HG03025 (cell line): Measurements from ENCODE around the gene TDRD9.
"Not testable (repeated sequence)": the region's sequence is repeated elsewhere in the genome, so short reads cannot be mapped to it uniquely, and the experiment has no call there.

Experiments
- ATAC-seq: cut with Tn5 transposase; IDR thresholded peaks from one replicate; pipeline ENCODE4 v1.9.1; 2021; ENCODE audit warnings: mild to moderate bottlenecking, moderate library complexity; ENCODE audit not compliant: unreplicated experiment, low FRiP score

TDRD9 gene, protein sequence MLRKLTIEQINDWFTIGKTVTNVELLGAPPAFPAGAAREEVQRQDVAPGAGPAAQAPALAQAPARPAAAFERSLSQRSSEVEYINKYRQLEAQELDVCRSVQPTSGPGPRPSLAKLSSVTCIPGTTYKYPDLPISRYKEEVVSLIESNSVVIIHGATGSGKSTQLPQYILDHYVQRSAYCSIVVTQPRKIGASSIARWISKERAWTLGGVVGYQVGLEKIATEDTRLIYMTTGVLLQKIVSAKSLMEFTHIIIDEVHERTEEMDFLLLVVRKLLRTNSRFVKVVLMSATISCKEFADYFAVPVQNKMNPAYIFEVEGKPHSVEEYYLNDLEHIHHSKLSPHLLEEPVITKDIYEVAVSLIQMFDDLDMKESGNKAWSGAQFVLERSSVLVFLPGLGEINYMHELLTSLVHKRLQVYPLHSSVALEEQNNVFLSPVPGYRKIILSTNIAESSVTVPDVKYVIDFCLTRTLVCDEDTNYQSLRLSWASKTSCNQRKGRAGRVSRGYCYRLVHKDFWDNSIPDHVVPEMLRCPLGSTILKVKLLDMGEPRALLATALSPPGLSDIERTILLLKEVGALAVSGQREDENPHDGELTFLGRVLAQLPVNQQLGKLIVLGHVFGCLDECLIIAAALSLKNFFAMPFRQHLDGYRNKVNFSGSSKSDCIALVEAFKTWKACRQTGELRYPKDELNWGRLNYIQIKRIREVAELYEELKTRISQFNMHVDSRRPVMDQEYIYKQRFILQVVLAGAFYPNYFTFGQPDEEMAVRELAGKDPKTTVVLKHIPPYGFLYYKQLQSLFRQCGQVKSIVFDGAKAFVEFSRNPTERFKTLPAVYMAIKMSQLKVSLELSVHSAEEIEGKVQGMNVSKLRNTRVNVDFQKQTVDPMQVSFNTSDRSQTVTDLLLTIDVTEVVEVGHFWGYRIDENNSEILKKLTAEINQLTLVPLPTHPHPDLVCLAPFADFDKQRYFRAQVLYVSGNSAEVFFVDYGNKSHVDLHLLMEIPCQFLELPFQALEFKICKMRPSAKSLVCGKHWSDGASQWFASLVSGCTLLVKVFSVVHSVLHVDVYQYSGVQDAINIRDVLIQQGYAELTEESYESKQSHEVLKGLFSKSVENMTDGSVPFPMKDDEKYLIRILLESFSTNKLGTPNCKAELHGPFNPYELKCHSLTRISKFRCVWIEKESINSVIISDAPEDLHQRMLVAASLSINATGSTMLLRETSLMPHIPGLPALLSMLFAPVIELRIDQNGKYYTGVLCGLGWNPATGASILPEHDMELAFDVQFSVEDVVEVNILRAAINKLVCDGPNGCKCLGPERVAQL (N-terminal part only)

DNA sequence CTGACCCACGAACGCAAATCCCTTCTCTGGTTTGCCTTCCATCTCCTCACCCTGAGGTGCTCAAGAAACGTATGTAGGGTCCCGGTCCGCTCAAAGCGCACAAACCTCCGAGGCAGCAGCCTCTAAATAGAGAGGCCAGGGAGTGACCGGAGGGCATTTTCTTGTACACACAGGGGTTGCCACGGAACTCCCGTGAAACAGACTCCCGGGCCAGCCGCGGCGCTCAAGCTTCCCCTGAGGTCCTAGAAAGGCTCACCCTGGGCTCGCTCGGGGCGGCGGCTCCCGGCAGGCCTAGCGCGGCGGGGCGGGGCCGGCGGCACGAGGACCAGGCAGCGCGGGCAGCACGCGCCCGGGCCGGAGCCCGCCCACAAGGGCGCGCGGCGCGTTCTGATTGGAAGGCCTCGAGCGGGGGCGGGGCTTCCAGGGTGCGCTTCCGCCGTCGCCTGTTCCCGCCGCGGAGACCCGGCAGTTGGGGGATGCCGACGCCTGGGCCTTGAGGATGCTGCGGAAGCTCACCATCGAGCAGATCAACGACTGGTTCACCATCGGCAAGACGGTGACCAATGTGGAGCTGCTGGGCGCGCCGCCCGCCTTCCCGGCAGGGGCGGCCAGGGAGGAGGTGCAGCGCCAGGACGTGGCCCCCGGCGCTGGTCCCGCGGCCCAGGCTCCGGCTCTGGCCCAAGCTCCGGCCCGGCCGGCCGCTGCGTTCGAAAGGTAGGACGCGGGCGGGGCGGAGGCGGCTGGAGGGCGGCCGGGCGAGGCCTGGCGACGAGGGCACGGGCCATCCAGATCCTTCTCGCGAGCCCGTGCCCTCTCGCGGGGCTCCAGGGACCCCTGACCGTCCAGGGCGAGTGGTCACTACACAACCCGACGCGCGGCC is at the start of gene TDRD9:
TDRD9 (plus strand) TSS at position 446 of the 880 bp plus-strand sequence; CDS start at position 500, 54 bp downstream.
- ATAC-seq: no peak

DNA sequence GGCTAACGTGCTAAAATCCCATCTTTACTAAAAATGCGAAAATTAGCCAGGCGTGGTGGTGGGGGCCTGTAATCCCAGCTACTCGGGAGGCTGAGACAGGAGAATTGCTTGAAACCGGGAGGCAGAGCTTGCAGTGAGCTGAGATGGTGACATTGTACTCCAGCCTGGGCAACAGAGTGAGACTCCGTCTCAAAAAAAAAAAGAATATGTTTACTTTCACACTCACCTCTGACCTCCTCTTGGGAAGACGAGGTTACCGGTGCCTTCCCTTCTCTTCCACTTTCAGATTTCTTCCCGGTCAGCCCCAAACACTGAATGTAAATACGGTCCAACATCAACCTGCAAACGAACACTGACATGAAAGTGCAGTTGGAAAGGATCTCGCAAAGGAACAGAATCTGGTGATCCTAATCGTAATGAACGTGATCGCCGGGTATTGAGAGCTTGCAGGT is 49.1 kb upstream of the TDRD9 start:
- ATAC-seq: no peak

DNA sequence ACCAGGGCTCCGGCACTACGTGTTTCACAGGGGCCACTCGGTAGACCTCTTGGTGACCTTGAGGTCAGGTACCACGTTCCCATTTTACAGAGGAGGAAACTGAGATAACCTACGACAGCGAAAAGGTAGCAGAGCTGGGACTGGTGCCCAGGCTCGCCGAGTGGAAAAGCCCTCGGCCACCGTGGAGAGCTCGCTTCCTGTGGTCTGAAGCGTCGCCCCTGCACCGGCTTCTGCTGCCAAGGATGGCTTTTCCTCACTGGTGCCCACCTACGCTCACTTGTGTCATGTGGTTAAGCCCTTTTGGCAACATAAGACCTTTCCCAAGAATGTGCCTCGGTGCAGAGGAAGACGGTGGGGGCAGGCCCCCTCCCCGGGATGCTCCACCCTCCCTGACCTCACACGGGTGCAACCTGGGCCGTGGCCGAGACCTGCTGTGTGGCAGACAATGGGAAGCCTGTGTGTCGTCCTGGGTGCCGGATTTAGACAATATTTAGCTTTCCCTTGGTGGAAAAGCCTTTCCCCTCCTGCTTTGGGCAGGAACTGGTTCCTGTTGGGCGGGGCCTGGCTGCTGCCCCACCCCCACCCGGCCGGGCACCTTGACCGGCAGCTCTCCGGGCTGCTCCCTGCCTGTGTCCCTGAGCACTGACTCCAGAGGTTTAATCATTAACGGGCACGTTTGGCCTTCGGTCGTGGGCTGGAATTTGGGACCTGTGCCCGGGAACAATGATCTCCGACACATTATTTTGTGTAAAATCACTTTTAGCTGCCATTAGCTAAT is 48.5 kb upstream of the TDRD9 start:
- no peak for ATAC-seq

DNA sequence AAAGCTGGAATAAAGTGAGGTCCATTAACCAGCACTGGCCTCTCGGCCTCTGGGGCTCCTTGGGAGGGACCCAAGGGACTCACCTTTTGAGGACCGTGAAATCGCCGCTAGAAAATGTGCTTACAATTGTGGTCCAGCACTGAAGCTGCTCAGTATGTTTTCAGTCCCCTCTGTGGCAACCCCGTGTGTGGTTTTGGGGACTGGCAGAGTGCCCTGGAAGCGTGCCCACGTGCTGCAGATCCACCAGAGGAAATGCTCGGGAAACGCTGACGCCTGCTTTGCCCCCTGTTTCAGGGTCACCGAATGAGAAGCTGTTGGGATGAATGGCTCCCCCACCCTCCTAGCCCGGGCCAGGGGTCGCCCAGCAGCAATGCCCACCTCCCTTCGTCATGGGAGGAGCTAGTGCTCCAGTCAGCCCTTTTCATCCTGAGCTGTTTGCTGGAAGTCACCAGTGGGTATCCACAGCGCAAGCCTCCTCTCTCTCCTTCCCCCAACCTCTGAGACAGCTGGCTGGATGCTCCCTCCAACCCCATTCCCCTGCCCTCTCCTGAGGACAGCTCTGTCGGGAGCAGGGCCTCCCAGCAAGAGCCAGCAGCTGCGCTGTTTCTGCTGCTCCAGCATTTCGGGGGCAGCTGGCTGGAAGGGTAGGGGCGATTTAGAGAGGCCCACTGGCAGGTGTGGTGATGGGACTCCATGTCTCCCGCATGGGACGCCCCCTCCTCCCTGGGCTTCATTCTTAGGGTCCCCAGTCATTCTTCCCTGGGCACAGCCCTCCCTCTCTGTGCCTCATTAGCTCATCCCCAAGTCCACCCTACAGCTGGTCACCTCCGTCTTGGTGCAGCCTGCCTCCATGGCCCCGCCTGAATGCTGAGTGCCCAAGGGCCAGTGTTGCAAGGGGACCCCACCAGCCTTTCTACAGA is 47.6 kb upstream of the TDRD9 start:
- ATAC-seq: no peak

DNA sequence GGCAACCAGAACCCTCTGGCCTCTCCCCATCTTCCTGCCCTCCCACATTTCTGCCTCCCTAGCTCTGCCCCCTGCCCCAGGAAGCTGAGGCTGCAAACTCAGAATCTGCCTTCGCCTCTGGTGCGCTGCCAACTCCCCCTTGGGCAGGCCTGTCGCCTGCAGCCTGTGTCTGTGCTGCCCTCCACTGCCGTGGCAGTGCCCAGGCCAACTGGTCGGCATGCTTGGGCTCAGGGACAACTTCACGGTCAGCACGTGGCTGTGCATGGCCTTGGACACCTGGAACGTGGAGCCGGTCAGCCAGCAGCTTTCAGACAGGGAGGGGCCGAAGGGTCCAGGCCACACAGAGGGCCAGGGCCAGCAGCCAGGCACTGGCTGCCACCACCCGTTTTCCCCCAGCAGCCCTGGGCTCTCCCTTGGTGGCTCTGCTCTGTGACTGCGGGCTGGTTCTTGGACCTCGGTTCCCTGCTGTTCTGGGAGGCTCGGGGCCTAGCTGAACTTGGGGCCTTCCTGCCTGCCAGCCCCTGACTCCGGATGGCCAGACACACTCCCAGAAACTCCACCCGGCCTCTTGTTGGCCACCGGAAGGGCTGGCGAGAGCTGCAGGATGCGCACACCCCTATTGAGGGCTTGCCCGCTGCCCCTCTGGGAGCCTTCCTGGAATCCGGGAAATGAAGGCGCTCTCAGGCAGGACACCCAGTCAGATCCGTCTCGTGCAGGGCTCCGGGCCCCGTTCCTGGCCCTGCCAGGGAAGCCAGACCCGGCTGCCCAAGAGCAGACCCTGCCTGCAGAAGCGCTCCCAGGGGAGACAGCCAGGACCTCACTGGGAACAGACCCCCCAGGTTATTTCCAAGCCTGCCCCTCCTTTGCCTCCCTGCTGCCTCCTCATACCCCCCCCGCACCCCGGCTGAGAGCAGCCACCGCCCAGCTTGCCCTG is 46.7 kb upstream of the TDRD9 start:
- ATAC-seq: no peak

DNA sequence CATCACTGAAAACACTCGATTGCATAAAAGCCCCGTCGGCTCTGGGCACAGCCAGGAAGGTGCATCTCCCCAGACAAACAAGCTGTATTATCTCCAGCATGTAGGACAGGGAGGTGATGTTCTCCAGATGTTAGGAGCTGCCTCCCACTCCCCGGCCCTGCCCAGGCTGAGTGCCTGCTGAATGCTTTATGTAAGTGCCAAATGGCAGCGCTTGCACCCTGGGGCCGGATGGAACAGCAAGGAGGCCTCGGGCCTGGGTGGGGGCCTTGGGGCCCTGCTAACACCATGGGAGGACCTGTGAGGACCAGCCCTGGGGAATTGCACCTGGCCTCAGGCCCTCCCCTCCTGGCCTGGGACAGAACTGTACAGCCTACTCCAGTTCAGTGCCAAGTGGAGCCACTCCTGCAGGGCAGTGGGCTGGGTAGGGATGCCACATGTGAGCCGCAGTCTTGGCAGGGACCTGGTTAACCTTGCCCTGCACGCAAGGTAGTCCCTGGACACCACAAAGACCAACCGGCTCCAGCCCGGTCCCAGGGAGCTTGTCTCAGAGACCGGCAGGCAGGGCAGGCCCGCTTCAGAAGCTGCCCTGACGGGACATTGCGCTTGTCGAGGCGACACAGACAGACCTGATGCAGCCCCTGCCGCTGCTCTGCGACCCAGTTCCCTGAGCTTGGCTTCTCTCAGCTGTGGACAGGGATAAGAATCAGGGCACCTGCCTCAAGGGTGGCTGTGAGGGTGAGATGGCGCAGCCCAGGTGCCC is 45.6 kb upstream of the TDRD9 start:
- no peak for ATAC-seq

DNA sequence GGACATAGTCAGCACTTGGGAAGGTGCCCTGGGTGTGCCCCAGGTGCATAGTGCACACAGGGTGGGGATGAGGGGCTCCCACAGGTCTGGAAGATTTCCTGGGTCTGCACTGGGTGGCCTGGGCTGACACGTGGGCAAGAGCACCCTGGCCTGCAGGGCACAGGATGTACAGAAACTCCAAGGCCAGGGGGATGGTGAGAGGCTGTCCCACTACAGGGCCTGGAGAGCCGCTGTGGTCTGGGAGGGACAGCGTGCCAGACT is 45.1 kb upstream of the TDRD9 start:
- no peak for ATAC-seq

DNA sequence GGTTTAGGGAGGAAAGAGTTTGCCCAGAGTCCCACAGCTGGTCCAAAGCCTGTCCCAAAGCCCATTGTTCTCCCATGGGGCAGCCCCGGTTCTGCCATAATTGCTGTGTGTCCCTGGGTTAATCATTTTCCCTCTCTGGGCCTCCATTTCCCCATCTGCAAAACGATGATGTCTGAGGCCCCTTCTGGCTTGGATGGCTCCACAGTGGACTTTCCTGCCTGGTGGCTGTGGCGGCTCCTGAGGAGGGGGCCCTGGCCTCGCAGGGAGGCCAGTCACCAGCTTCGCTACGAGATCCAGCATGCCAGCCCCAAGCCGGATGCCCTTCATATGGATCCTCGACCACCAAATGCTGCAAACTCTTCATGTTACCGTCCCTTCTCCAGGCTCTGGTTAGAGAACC is 43.4 kb upstream of the TDRD9 start:
- no peak for ATAC-seq

DNA sequence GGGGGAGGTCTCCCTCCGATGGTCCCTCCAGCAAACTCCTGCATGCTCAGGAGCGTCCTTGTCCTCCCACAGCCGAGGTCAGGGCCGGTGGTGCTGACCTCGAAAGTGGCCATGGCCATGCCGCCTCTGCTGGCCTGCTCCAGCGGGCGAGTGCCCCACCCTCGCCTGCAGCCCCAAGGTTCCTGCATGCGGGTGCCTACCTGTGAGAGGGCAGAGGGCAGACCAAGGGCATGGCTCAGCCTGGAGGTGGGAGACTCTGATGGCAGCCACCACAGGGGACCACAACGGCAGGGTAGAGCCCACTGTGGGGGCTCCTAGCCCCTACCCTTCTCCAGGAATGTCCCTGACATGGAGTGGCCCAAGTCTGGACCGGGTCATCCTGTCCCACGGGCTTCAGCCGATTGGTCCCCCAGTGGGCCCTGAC is 42.7 kb upstream of the TDRD9 start:
- ATAC-seq: no peak

DNA sequence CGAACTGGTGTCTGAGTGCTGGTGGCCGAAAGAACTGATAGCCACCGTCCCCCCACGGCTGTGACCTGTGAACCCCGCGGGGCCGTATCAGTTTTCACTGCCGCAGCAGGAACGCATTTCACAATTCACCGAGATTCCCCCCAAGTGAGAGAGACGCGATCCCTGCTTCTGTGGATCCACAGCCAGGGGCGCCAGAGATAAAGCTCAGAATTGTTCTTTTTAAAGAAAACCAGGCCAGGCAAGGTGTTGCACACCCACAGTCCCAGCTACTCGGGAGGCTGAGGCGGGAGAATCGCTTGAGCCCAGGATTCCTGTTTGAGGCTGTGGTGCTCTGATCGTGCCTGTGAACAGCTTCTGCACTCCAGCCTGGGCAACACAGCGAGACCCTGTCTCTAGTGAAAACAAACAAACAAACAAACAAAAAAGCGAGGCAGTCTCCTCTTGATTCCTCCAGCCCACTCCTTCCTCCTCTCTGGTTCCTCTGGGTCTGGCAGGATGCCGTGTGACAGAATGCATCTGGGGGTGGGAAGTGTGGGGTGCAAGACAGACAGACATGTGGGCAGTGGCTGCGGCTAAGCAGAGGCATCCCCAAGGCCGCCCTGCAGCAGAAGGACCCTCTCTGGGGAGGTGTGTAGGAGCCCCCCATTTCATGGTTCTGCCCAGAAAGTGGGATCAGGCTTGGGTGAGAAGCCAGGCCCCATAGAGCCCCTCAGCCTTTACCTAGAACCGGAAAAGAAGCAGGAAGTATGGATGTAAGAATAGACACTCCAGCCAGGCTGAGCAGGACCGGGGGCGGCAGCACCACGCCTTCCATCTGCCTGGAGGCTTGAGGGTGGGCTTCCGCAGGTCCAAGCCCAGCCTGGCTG is 41.7 kb upstream of the TDRD9 start:
- ATAC-seq: no peak

DNA sequence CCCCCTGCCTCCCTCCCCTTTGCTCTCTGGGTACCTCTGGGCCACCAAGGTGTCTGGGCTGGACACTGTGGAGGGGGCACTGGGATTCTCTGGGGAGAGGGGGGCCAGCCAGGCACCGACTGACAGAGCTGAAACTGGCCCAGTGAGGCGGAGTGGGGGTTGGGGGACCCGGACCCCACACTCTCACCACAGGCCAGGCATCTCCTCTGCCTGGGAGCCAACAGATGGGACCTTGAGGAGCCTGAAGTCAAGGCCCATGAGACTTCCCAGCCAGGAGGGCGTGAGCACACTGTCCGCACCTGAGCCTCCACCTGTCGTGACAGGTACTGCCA is 41.1 kb upstream of the TDRD9 start:
- ATAC-seq: no peak

DNA sequence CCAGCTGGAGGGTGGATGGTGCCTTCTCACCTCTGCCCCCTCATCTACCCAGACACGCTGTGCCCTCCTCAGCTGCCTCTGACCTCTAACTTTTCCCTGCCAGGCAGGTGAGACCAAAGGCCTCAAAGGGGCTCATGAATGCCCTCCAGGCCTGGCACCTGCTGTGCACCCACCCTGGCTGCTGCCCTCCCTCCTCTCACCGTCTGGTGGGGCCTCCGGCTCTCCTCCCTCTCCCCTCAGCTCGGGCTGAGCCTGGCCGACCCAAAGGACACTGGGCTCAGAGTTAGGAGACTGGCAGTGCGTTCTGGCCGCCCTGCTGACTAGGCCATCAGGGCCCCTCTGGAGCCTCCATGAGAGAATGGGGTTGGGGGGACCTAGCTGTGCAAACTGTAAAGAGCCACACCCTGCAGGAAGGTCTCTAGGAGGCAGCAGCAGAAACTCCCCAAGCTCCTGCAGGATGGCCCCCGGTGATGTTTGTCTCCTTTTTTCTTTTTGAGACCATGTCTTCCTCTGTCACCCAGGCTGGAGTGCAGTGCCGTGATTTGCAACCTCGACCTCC is 40.6 kb upstream of the TDRD9 start:
- ATAC-seq: no peak

DNA sequence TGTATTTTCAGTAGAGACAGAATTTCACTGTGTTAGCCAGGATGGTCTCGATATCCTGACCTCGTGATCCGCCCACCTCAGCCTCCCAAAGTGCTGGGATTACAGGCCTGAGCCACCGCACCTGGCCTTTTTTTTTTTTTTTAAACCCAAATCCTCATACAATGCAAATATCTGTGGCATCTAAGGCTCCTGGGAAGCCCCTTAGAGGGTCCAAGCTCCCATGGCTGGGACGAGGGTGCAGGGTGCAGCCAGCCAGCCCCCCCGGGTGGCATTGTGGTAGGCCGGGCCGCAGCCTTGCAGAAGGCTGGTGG is 39.3 kb upstream of the TDRD9 start:
- not testable (repeated sequence) for ATAC-seq

DNA sequence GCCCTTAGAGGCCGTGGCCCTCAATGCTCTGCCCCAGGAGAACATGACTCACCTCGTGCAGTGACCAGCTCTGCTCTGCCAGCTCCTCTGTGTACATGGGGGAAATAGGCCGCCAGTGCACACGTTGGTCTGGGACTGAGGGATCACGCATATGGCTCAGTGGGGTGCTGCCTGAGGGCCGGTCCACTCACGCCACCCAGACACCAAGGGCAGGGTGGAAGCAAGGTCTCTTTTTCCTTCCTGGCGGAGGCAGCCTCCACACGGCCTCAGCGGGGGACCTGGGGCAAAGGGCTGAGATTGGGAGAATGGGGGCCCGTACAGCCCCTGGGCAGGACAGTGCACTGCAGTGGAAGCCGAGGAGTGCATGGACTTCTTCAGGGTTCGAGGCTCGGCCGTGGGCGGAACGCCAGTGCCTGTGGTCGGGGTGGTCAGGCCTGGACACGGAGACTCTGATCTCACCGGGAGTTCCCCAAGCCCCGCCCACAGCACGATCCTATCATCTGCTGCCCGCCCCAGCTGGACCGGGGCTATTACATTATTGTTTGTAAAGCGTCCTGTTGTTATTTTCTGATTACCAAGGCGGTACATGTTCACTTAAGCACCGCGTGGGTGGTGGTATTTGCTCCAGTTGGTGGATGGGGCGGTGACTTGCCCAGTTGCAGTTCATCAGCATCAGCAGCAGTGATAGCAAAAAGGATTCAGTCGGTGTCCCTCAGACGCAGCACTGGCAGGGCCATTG is 38.8 kb upstream of the TDRD9 start:
- no peak for ATAC-seq

DNA sequence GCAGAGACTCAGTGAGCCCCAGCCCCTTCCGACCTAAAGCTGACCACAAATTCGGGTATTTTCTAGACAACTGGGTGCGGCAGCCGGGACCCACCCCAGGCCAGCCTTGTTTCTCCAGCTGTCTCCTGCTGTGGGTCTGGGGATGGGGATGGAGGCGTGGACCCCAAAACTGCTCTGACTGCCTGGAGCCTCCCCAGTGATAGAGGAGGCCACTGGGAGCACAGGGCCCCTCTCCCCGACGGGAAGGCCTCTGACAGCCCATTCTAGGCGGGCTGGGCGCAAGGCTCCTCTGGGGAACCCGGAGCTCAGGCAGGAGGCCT is 38.2 kb upstream of the TDRD9 start:
- ATAC-seq: no peak
